Psoas muscle (tissue), 8 donors: ENCODE data around the gene SORCS3. TPM values are rescaled to one million over a fixed set of nuclear protein-coding genes. Genes with fewer than 3 reads are reported as not detected.

ENCODE experiments used
- ATAC-seq, 4 donors: fragments of 200-7000 bp; cut with Tn5 transposase; one replicate each; pipeline ENCODE4 v1.9.1; 2020; ENCODE audit warnings: moderate library complexity in 3 of 4, mild to moderate bottlenecking in 2 of 4
- DNase-seq, 2 donors: peaks; one replicate each; pipeline ENCODE4 v3.0.0-alpha.2; 2020
- H3K27ac ChIP-seq: fragments of 200-600 bp; one replicate; pipeline ENCODE4 v1.8.0; 2022
- H3K27me3 ChIP-seq, 3 donors: fragments of 200-600 bp in 1 of 3; one replicate each; pipeline versions ENCODE4 v1.6.1 to v1.8.0; 2013 to 2022; ENCODE audit warnings: low read length in 2 of 3, mild to moderate bottlenecking in 2 of 3, moderate library complexity in 1 of 3; ENCODE audit not compliant: insufficient read depth in 3 of 3
- H3K36me3 ChIP-seq, 2 donors: fragments of 200-600 bp in 1 of 2; one replicate each; pipeline versions ENCODE4 v1.6.1 to v1.8.0; 2013 to 2022; ENCODE audit warnings: low read depth in 1 of 2, mild to moderate bottlenecking in 1 of 2, moderate library complexity in 1 of 2; ENCODE audit not compliant: insufficient read depth in 1 of 2
- H3K4me1 ChIP-seq: fragments of 200-600 bp; one replicate; pipeline ENCODE4 v1.8.0; 2022
- H3K4me3 ChIP-seq: fragments of 200-600 bp; one replicate; pipeline ENCODE4 v1.8.0; 2022; ENCODE audit warnings: mild to moderate bottlenecking
- H3K9me3 ChIP-seq: fragments of 200-600 bp; one replicate; pipeline ENCODE4 v1.8.0; 2022
- CTCF ChIP-seq: fragments of 200-600 bp; IDR thresholded peaks from one replicate; pipeline ENCODE4 v1.8.0; 2022; ENCODE audit warnings: antibody characterized with exemption
- WGBS, 3 donors: extraction: QIAGEN DNeasy Blood & Tissue Kit; methylation state at CpG; one replicate each; pipeline versions ENCODE4 v1.1.6 to v1.1.7; 2013; 5-methylcytosine and 5-hydroxymethylcytosine counted together
- intact Hi-C, 2 donors: fragments of 100-400 bp; cut with DNase I; formaldehyde crosslinking; loops; one replicate each; pipeline versions ENCODE4 v1.11.0 to v1.14.2; 2022
- polyA plus RNA-seq, 3 donors: library from polyadenylated mRNA; stranded (reverse); fragments of 200-250 nt; gene quantifications; one replicate each; pipeline ENCODE4 v1.2.3, GENCODE V29; 2013
- total RNA-seq, 4 donors: library from RNA; stranded (reverse); fragmentation: NEBNext Ultra II Directional in 2 of 4; extraction: Animal tissue kit (Norgen Biotek cat#: 25700) in 2 of 4; gene quantifications; one replicate each; pipeline versions ENCODE4 v1.2.1 to v1.2.4, GENCODE V29; 2021 to 2023
- donor health status: healthy with polysubstance abuse.
- donor health status: DM: no; HTN: no; CAD: no; lungs with moderate emphysema.
- donor health status: Bipolar disorder and iron deficiency.
- donor health status: healthy.
- donor health status: DM: yes; HTN: yes; CAD: no.
- donor health status: DM: no; HTN: no; CAD: no.
- donor health status: DM: no; HTN: no; CAD: no.
- donor health status: DM: yes; HTN: yes; CAD: no.

The SORCS3 gene
- total and polyA plus RNA-seq, 7 donors = 0.01 TPM; not detected in 6

DNA sequence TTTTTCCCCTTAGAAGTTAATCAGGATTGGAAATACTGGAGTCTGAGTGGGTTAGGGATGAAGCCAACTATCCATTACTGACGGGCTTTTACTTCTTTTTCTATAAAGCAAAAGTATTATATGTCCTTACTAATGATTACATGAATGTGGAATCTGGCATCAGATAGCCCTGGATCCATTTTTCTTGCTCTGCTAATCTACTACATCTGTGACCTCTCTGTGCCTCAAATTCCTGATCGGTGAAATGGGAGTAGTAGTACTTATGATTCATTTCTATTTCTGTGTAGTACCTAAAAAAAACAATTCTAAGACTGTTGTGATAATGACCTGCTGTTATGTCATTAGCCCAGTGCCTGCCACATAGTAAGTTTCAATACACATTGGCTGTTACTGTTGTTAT, 621.6 kb downstream of the SORCS3 start:
- no peak for TF ChIP-seq CTCF
- Histone ChIP-seq H3K4me1 (no peaks in the 10 kb centered on the region), H3K27ac (no peak overlapping the region), H3K9me3 (no peaks in the 10 kb centered on the region), H3K27me3 (no peaks in the 10 kb centered on the region), H3K4me3 (no peak overlapping the region), H3K36me3 (no peaks in the 10 kb centered on the region)
- WGBS, 3 donors = 38 to 47% (median 45%) methylated on average over 2 of the region's 2 CpGs
- no peak for ATAC-seq
- intact Hi-C loops = loop anchor here in 1 of 2 donors (1.0 kb wide), 1 partner anchor 12 kb away; no protein-coding TSS in a partner anchor
- no peak for DNase-seq

DNA sequence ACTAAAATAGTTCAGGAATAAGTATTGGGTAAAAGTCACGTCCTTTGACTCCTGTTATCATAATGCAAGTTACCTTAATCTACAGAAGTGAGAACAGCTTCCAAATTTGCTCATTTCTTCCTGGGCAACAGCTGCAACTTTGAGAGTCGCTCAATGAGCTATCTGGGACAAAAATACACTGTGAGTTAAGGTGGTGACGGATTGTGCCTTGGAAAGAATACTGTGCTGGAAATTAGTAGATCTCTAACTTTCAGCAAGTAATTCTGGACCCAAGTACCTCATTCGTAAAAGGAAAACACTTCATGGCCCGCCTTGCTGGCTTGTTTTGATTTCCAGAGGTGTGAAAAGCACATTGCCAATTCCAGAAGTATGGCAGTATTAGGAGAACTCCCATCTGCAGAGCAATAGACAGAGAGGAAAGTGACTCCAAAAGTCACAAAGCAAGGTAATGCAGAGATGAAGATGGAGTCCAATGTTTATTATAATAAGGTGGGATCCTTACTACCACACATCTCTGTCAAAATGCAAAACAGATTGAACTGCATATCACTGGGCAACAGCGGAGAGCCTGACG, 626.0 kb downstream of the SORCS3 start:
- intact Hi-C loops = no loop called here
- no peak for TF ChIP-seq CTCF
- DNase-seq (no peak), ATAC-seq (no peak)
- H3K36me3 ChIP-seq = no peaks in the 10 kb centered on the region
- H3K4me1 ChIP-seq = no peaks in the 10 kb centered on the region
- WGBS, 3 donors = 73 to 78% (median 76%) methylated on average over 7 of the region's 7 CpGs
- no peak overlapping the region for H3K4me3 ChIP-seq
- H3K9me3 ChIP-seq = no peaks in the 10 kb centered on the region
- H3K27ac ChIP-seq = no peak overlapping the region
- H3K27me3 ChIP-seq = no peaks in the 10 kb centered on the region

DNA sequence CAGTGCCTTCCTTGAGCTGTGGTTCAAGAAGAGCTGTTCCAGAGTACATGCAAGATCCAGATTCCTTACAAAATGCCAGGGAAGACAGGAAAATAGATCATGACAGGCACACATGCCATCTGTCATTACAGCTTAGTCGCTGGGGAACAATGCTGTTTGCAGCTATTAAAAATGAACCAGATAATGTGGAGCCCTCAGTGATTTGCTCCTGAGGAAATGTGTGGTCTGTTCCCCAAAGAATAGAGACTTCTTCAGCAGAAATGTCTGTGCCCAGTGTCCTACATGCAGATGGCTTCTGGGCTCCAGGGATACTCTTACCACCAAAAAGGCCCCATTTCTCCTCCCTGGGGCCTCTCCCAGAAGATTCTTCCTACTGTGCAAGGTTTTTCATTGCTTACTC, 627.9 kb downstream of the SORCS3 start:
- ATAC-seq (no peak), DNase-seq (no peak)
- H3K4me1 ChIP-seq = no peaks in the 10 kb centered on the region
- no peaks in the 10 kb centered on the region for H3K27me3 ChIP-seq
- H3K27ac ChIP-seq = no peak overlapping the region
- H3K4me3 ChIP-seq = no peak overlapping the region
- TF ChIP-seq CTCF = no peak
- no peaks in the 10 kb centered on the region for H3K9me3 ChIP-seq
- 47 to 68% (median 48%) methylated on average over 1 of the region's 1 CpG for WGBS, 3 donors
- intact Hi-C loops = no loop called here
- no peaks in the 10 kb centered on the region for H3K36me3 ChIP-seq

DNA sequence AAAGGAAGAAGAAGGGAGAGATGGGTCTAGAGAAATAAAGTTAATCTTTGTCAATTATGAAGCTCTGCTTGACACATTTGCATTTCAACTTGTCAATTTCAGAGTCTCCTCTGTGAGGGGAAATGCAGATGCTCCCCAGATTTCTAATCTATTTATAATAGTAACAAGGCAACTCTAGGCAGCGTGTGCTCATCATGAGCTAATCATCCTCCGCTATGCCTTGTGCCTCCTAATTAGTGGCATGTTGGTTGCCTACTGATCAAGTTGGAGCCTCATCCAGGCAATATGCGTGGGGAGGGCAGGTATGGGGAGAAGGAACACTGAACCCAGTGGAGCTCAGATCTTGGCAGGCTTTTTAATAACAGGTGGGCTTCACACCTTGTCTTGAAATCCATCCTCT, 628.6 kb downstream of the SORCS3 start:
- no peaks in the 10 kb centered on the region for H3K9me3 ChIP-seq
- no peak for DNase-seq
- intact Hi-C loops = no loop called here
- ATAC-seq = no peak
- no peak overlapping the region for H3K4me3 ChIP-seq
- no peak for TF ChIP-seq CTCF
- WGBS, 3 donors = 83 to 86% (median 83%) methylated on average over 3 of the region's 3 CpGs
- H3K4me1 ChIP-seq = no peaks in the 10 kb centered on the region
- no peaks in the 10 kb centered on the region for H3K36me3 ChIP-seq
- H3K27me3 ChIP-seq = no peaks in the 10 kb centered on the region
- H3K27ac ChIP-seq = no peak overlapping the region

- no peak for ATAC-seq
- no peak for DNase-seq
- Histone ChIP-seq H3K9me3 (no peaks in the 10 kb centered on the region), H3K27me3 (no peaks in the 10 kb centered on the region), H3K4me3 (no peak overlapping the region), H3K4me1 (no peaks in the 10 kb centered on the region), H3K36me3 (no peaks in the 10 kb centered on the region), H3K27ac (no peak overlapping the region)
- no peak for TF ChIP-seq CTCF
- 52 to 66% (median 55%) methylated on average over 3 of the region's 3 CpGs for WGBS, 3 donors
- intact Hi-C loops = no loop called here
Observed at GRCh38 chr10:105274556-105275070, 633.5 kb downstream of the SORCS3 start.
